H9 (cell line): Measurements from ENCODE around the gene RBM33. TPM values are rescaled to one million over a fixed set of nuclear protein-coding genes. Genes with fewer than 3 reads are reported as not detected.

Source experiments
- DNase-seq: peaks from one replicate; pipeline ENCODE4 v3.0.0-alpha.2; 2017
- H2AFZ ChIP-seq: one replicate; pipeline ENCODE4 v1.6.1; 2013; ENCODE audit warnings: mild to moderate bottlenecking, low read length, control low read depth, moderate library complexity
- H2AK5ac ChIP-seq: 2 replicates; pipeline ENCODE4 v1.6.1; 2013; ENCODE audit warnings: low read length, control low read depth, mixed read lengths; ENCODE audit not compliant: insufficient read length
- H2BK120ac ChIP-seq: one replicate; pipeline ENCODE4 v1.6.1; 2013; ENCODE audit warnings: low read depth, mild to moderate bottlenecking, low read length, control low read depth, inconsistent platforms; ENCODE audit not compliant: poor library complexity, severe bottlenecking
- H2BK12ac ChIP-seq: 2 replicates; pipeline ENCODE4 v1.6.1; 2013; ENCODE audit warnings: low read length, control low read depth, mixed read lengths, low read depth; ENCODE audit not compliant: insufficient read length
- H2BK15ac ChIP-seq: 2 replicates; pipeline ENCODE4 v1.6.1; 2013; ENCODE audit warnings: low read depth, low read length, control low read depth
- H2BK20ac ChIP-seq: one replicate; pipeline ENCODE4 v1.6.1; 2013; ENCODE audit warnings: low read depth, mild to moderate bottlenecking, low read length, control low read depth, inconsistent platforms; ENCODE audit not compliant: poor library complexity, severe bottlenecking
- H2BK5ac ChIP-seq: 2 replicates; pipeline ENCODE4 v1.6.1; 2013; ENCODE audit warnings: low read length, control low read depth, mixed read lengths; ENCODE audit not compliant: insufficient read length
- H3K14ac ChIP-seq: 2 replicates; pipeline ENCODE4 v1.6.1; 2013; ENCODE audit warnings: low read length, control low read depth; ENCODE audit not compliant: insufficient read depth
- H3K18ac ChIP-seq: 2 replicates; pipeline ENCODE4 v1.6.1; 2013; ENCODE audit warnings: low read depth, mild to moderate bottlenecking, mixed read lengths, low read length, control low read depth; ENCODE audit not compliant: insufficient read length
- H3K23ac ChIP-seq: 2 replicates; pipeline ENCODE4 v1.6.1; 2013; ENCODE audit warnings: low read length, control low read depth, mixed read lengths, low read depth; ENCODE audit not compliant: insufficient read length
- H3K23me2 ChIP-seq: 2 replicates; pipeline ENCODE4 v1.6.1; 2013; ENCODE audit warnings: low read depth, mild to moderate bottlenecking, mixed read lengths, low read length, control low read depth; ENCODE audit not compliant: insufficient read length, poor library complexity, severe bottlenecking
- H3K27ac ChIP-seq: 2 replicates; pipeline ENCODE4 v1.5.1; 2013; ENCODE audit warnings: low read length, control low read depth, mixed read lengths, low read depth; ENCODE audit not compliant: insufficient read length
- H3K27me3 ChIP-seq: 2 replicates; pipeline ENCODE4 v1.6.1; 2013; ENCODE audit warnings: low read length, control low read depth, inconsistent platforms; ENCODE audit not compliant: insufficient read depth
- H3K4ac ChIP-seq: 2 replicates; pipeline ENCODE4 v1.6.1; 2013; ENCODE audit warnings: low read depth, mild to moderate bottlenecking, control low read depth, inconsistent platforms, low read length, moderate library complexity
- H3K4me1 ChIP-seq: 2 replicates; pipeline ENCODE4 v1.6.1; 2013; ENCODE audit warnings: low read length, control low read depth, inconsistent platforms; ENCODE audit not compliant: insufficient read depth
- H3K4me2 ChIP-seq: 2 replicates; pipeline ENCODE4 v1.6.1; 2013; ENCODE audit warnings: low read length, control low read depth, mixed read lengths; ENCODE audit not compliant: insufficient read length, insufficient read depth
- H3K56ac ChIP-seq: 2 replicates; pipeline ENCODE4 v1.6.1; 2013; ENCODE audit warnings: low read depth, mild to moderate bottlenecking, mixed read lengths, low read length, control low read depth; ENCODE audit not compliant: insufficient read length
- H3K79me1 ChIP-seq: 2 replicates; pipeline ENCODE4 v1.6.1; 2013; ENCODE audit warnings: low read depth, mild to moderate bottlenecking, moderate library complexity, low read length, control low read depth, inconsistent platforms; ENCODE audit not compliant: insufficient read depth, poor library complexity, severe bottlenecking
- H3K79me2 ChIP-seq: 2 replicates; pipeline ENCODE4 v1.6.1; 2013; ENCODE audit warnings: low read length, control low read depth, inconsistent platforms; ENCODE audit not compliant: insufficient read depth
- H3K9ac ChIP-seq: 2 replicates; pipeline ENCODE4 v1.6.1; 2013; ENCODE audit warnings: low read length, control low read depth, mixed read lengths; ENCODE audit not compliant: insufficient read length; ENCODE audit errors: extremely low read depth
- H3K9me3 ChIP-seq: one replicate; pipeline ENCODE4 v1.6.1; 2013; ENCODE audit warnings: low read depth, low read length, inconsistent platforms; ENCODE audit not compliant: control insufficient read depth
- H3T11ph ChIP-seq: one replicate; pipeline ENCODE4 v1.6.1; 2013; ENCODE audit warnings: mild to moderate bottlenecking, low read length, control low read depth, inconsistent platforms
- H4K20me1 ChIP-seq: one replicate; pipeline ENCODE4 v1.6.1; 2013; ENCODE audit not compliant: control insufficient read depth, insufficient read length, insufficient read depth
- H4K5ac ChIP-seq: 2 replicates; pipeline ENCODE4 v1.6.1; 2013; ENCODE audit warnings: low read depth, mild to moderate bottlenecking, mixed read lengths, low read length, control low read depth; ENCODE audit not compliant: insufficient read length
- H4K8ac ChIP-seq: replicated peaks from 2 replicates; pipeline ENCODE4 v1.6.1; 2013; ENCODE audit warnings: low read length, control low read depth, mixed read lengths, low read depth; ENCODE audit not compliant: insufficient read length
- H4K91ac ChIP-seq: 2 replicates; pipeline ENCODE4 v1.6.1; 2013; ENCODE audit warnings: low read depth, mild to moderate bottlenecking, moderate library complexity, mixed read lengths, low read length, control low read depth; ENCODE audit not compliant: insufficient read length
- H3K27ac Mint-ChIP-seq, 3 experiments: 2 replicates in 2 of 3; 3 replicates in 1 of 3; pipeline ENCODE4 v1.8.0; 2020 to 2021; ENCODE audit warnings: mixed read lengths in 3 of 3, mild to moderate bottlenecking in 1 of 3, moderate library complexity in 1 of 3
- H3K27me3 Mint-ChIP-seq: 2 replicates; pipeline ENCODE4 v1.8.0; 2021; ENCODE audit warnings: low read depth, mild to moderate bottlenecking, moderate library complexity, mixed read lengths
- H3K36me3 Mint-ChIP-seq, 3 experiments: 2 replicates in 2 of 3; 3 replicates in 1 of 3; pipeline ENCODE4 v1.8.0; 2020 to 2021; ENCODE audit warnings: low read depth in 3 of 3, mixed read lengths in 3 of 3; ENCODE audit not compliant: insufficient read depth in 1 of 3
- H3K4me1 Mint-ChIP-seq, 2 experiments: 2 replicates each; pipeline ENCODE4 v1.8.0; 2020; ENCODE audit warnings: mixed read lengths in 2 of 2
- H3K4me3 Mint-ChIP-seq, 2 experiments: 2 replicates in 1 of 2; 3 replicates in 1 of 2; pipeline ENCODE4 v1.8.0; 2020 to 2021; ENCODE audit warnings: mild to moderate bottlenecking in 2 of 2, mixed read lengths in 2 of 2, moderate library complexity in 1 of 2
- H3K9me3 Mint-ChIP-seq, 2 experiments: 2 replicates in 1 of 2; 3 replicates in 1 of 2; pipeline ENCODE4 v1.8.0; 2020; ENCODE audit warnings: mild to moderate bottlenecking in 2 of 2, mixed read lengths in 2 of 2, moderate library complexity in 1 of 2
- WGBS: extraction: QIAGEN DNeasy Blood & Tissue Kit; methylation state at CpG from one replicate; pipeline ENCODE4 v1.1.7; 2013; ENCODE audit warnings: missing lambda C conversion rate, low lambda C conversion rate, mixed read lengths; ENCODE audit not compliant: insufficient read length; ENCODE audit errors: extremely low coverage; 5-methylcytosine and 5-hydroxymethylcytosine counted together
- total RNA-seq: library from RNA; stranded (reverse); gene quantifications from 2 replicates; pipeline ENCODE4 v1.2.1, GENCODE V29; 2021
- TF ChIP-seq, protein P1 (sequence below): fragments of 200-600 bp; sonication (generic); conservative IDR thresholded peaks from 3 replicates; pipeline ENCODE4 v1.8.0; 2021; ENCODE audit warnings: antibody characterized with exemption, mild to moderate bottlenecking

RBM33 gene
- total RNA-seq, 1 experiment from 2014 or later = 71.3 TPM

DNA sequence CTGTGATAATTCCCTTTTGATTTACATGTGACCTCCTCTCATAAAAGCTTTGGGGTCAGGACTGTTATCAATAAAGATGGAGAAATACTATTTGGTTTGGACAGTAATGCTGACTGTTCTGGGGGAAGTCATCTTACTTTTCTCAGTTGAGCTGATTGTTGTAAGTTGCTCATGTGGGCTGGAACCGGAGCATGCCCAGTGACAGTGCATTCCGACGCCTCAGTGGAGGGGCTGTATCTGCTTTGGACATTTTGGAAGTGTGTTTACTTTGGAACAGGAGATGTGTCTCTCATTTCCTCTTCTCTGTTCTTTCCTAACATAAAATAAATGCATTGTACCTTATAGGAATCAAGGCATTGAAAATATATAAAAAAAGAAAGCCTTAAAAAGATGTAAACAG, 30.1 kb downstream of the RBM33 start:
- H3K9me3 ChIP-seq = no peaks in the 10 kb centered on the region
- no peaks in the 10 kb centered on the region for H4K20me1 ChIP-seq
- H3K14ac ChIP-seq = no peak overlapping the region
- DNase-seq = no peak
- no peak overlapping the region for H4K91ac ChIP-seq
- H2AK5ac ChIP-seq = no peak overlapping the region
- WGBS = no CpG with 5 or more reads among the region's 3 CpGs
- H4K8ac ChIP-seq = no peak overlapping the region
- H3K23ac ChIP-seq = no peak overlapping the region
- H3K4me2 ChIP-seq = no peak overlapping the region
- H3K23me2 ChIP-seq = no peaks in the 10 kb centered on the region
- no peak overlapping the region for H3K9ac ChIP-seq
- no peak overlapping the region for H3K56ac ChIP-seq
- H3K4me1 ChIP-seq = no peaks in the 10 kb centered on the region
- H3K79me1 ChIP-seq = peaks cover 6% of the 10 kb centered on the region
- no peak overlapping the region for H2BK12ac ChIP-seq
- H3T11ph ChIP-seq = no peak overlapping the region
- Mint-ChIP-seq H3K4me3 (no peak overlapping the region), H3K27ac (no peak overlapping the region), H3K4me1 (peaks cover 3 to 10% of the 10 kb centered on the region in 2 experiments; a peak in 3 of 4 replicates), H3K9me3 (no peaks in the 10 kb centered on the region), H3K36me3 (peaks cover 3 to 17% (median 16%) of the 10 kb centered on the region in 3 experiments; a peak in 6 of 7 replicates), H3K27me3 (no peaks in the 10 kb centered on the region)
- H3K4ac ChIP-seq = no peak overlapping the region
- H2BK20ac ChIP-seq = no peak overlapping the region
- no peak overlapping the region for H3K18ac ChIP-seq
- TF ChIP-seq, protein P1, sequence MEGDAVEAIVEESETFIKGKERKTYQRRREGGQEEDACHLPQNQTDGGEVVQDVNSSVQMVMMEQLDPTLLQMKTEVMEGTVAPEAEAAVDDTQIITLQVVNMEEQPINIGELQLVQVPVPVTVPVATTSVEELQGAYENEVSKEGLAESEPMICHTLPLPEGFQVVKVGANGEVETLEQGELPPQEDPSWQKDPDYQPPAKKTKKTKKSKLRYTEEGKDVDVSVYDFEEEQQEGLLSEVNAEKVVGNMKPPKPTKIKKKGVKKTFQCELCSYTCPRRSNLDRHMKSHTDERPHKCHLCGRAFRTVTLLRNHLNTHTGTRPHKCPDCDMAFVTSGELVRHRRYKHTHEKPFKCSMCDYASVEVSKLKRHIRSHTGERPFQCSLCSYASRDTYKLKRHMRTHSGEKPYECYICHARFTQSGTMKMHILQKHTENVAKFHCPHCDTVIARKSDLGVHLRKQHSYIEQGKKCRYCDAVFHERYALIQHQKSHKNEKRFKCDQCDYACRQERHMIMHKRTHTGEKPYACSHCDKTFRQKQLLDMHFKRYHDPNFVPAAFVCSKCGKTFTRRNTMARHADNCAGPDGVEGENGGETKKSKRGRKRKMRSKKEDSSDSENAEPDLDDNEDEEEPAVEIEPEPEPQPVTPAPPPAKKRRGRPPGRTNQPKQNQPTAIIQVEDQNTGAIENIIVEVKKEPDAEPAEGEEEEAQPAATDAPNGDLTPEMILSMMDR = no peak
- no peak overlapping the region for H4K5ac ChIP-seq
- no peaks in the 10 kb centered on the region for H3K27me3 ChIP-seq
- H2BK15ac ChIP-seq = no peak overlapping the region
- no peak overlapping the region for H2AFZ ChIP-seq
- no peak overlapping the region for H3K27ac ChIP-seq
- H2BK5ac ChIP-seq = no peak overlapping the region
- peaks cover 4% of the 10 kb centered on the region; the same call in 1 of the 2 replicates for H3K79me2 ChIP-seq
- H2BK120ac ChIP-seq = no peak overlapping the region
